Sigmoid colon (tissue), 7 donors: ENCODE results near the gene PPFIBP2. TPM values are rescaled to one million over a fixed set of nuclear protein-coding genes. Genes with fewer than 3 reads are reported as not detected.
A peak's percentile ranks its signal among the peaks of the same experiment; 100 is the strongest.

Source experiments
- DNase-seq: peaks from one replicate; pipeline ENCODE4 v3.0.0-alpha.2; 2019
- H3K27ac ChIP-seq, 4 donors: fragments of 200-600 bp; sonication (generic); one replicate each; pipeline ENCODE4 v1.5.1; 2016 to 2019; ENCODE audit warnings: mild to moderate bottlenecking in 1 of 4
- H3K27me3 ChIP-seq, 3 donors: fragments of 200-600 bp; sonication (generic); one replicate each; pipeline ENCODE4 v1.5.1; 2019; ENCODE audit warnings: mild to moderate bottlenecking in 1 of 3
- H3K36me3 ChIP-seq, 4 donors: fragments of 200-600 bp; sonication (generic); one replicate each; pipeline ENCODE4 v1.5.1; 2016 to 2019
- H3K4me1 ChIP-seq, 4 donors: fragments of 200-600 bp; sonication (generic); one replicate each; pipeline ENCODE4 v1.5.1; 2017 to 2019
- H3K4me3 ChIP-seq, 4 donors: fragments of 200-600 bp; sonication (generic); one replicate each; pipeline ENCODE4 v1.5.1; 2017 to 2019; ENCODE audit warnings: mild to moderate bottlenecking in 2 of 4, moderate library complexity in 1 of 4
- H3K9me3 ChIP-seq, 4 donors: fragments of 200-600 bp in 3 of 4; sonication (generic) in 3 of 4; one replicate each; pipeline versions ENCODE4 v1.5.1 to v1.6.1; 2013 to 2019
- EP300 ChIP-seq, 4 donors: sonication (generic); formaldehyde crosslinking; IDR thresholded peaks; one replicate each; pipeline ENCODE4 v1.6.1; 2017; ENCODE audit warnings: antibody characterized with exemption in 4 of 4
- POLR2A ChIP-seq, 2 donors: fragments of 450-650 bp; IDR thresholded peaks; one replicate each; pipeline ENCODE4 v1.6.1; 2016; ENCODE audit warnings: antibody characterized with exemption in 2 of 2, mild to moderate bottlenecking in 2 of 2, moderate library complexity in 2 of 2
- POLR2AphosphoS5 ChIP-seq, 4 donors: sonication (generic); formaldehyde crosslinking; IDR thresholded peaks; one replicate each; pipeline ENCODE4 v1.6.1; 2017; ENCODE audit warnings: antibody characterized with exemption in 4 of 4
- WGBS, 2 donors: extraction: QIAGEN DNeasy Blood & Tissue Kit; methylation state at CpG; one replicate each; pipeline ENCODE4 v1.1.7; 2013; 5-methylcytosine and 5-hydroxymethylcytosine counted together
- intact Hi-C: fragments of 100-400 bp; cut with DNase I; formaldehyde crosslinking; loops from one replicate; pipeline ENCODE4 v1.15.1; 2023
- polyA plus RNA-seq, 3 donors: library from polyadenylated mRNA; stranded (reverse); fragments of 200-250 nt; gene quantifications; one replicate each; pipeline ENCODE4 v1.2.3, GENCODE V29; 2013
- total RNA-seq, 4 donors: library from RNA; depleted of rRNA; stranded (reverse); fragments of >200 nt; gene quantifications; one replicate each; pipeline ENCODE4 v1.1.0, GENCODE V29; 2016
- TF ChIP-seq, protein P1 (sequence below), 4 experiments: fragments of 450-650 bp in 3 of 4; fragments of 200-600 bp in 1 of 4; IDR thresholded peaks; one replicate each; pipeline ENCODE4 v1.5.1; 2016 to 2019; ENCODE audit warnings: antibody characterized with exemption in 4 of 4, mild to moderate bottlenecking in 3 of 4, moderate library complexity in 2 of 4
- donor health status: healthy with polysubstance abuse.
- donor health status: Bipolar disorder and iron deficiency.
- donor health status: healthy.

The PPFIBP2 gene
- total and polyA plus RNA-seq, 7 donors = 4.1 to 33.5 (median 11.6) TPM

DNA sequence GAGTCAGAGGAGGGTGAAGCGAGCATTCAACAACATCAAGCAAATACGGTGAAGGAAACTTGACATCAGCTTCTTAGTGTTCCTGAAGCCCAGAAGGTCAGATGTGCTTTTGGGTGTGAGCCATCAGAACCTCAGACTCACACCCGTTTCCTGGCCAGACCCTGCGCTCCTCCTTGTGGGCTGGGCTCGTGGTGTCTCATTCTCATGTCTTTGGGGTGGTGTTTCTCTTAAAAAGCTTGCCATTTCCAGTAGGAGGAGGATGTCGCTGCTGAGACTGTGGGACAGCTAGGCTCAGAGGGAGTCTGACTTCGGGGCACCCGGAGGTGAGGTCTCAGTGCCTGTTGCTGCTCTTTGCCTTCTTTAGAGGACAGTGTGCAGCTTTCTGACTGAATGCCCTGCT is 24.2 kb downstream of the PPFIBP2 start:
- H3K27me3 ChIP-seq = no peaks in the 10 kb centered on the region
- H3K4me3 ChIP-seq = no peak overlapping the region
- H3K27ac ChIP-seq = peak overlapping the region in 1 of 4 donors; percentile 32
- no peaks in the 10 kb centered on the region for H3K9me3 ChIP-seq
- intact Hi-C loops = no loop called here
- no peak for TF ChIP-seq EP300 (IDR thresholded peaks at IDR 0.05)
- no peak for TF ChIP-seq POLR2A (IDR thresholded peaks at IDR 0.05)
- TF ChIP-seq, protein P1, sequence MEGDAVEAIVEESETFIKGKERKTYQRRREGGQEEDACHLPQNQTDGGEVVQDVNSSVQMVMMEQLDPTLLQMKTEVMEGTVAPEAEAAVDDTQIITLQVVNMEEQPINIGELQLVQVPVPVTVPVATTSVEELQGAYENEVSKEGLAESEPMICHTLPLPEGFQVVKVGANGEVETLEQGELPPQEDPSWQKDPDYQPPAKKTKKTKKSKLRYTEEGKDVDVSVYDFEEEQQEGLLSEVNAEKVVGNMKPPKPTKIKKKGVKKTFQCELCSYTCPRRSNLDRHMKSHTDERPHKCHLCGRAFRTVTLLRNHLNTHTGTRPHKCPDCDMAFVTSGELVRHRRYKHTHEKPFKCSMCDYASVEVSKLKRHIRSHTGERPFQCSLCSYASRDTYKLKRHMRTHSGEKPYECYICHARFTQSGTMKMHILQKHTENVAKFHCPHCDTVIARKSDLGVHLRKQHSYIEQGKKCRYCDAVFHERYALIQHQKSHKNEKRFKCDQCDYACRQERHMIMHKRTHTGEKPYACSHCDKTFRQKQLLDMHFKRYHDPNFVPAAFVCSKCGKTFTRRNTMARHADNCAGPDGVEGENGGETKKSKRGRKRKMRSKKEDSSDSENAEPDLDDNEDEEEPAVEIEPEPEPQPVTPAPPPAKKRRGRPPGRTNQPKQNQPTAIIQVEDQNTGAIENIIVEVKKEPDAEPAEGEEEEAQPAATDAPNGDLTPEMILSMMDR (IDR thresholded peaks at IDR 0.05) = no peak
- no peak for TF ChIP-seq POLR2AphosphoS5 (IDR thresholded peaks at IDR 0.05)
- no peaks in the 10 kb centered on the region for H3K36me3 ChIP-seq
- H3K4me1 ChIP-seq = no peaks in the 10 kb centered on the region
- DNase-seq = peak; percentile 73
- 69 to 70% methylated on average over 8 of the region's 8 CpGs for WGBS, 2 donors

DNA sequence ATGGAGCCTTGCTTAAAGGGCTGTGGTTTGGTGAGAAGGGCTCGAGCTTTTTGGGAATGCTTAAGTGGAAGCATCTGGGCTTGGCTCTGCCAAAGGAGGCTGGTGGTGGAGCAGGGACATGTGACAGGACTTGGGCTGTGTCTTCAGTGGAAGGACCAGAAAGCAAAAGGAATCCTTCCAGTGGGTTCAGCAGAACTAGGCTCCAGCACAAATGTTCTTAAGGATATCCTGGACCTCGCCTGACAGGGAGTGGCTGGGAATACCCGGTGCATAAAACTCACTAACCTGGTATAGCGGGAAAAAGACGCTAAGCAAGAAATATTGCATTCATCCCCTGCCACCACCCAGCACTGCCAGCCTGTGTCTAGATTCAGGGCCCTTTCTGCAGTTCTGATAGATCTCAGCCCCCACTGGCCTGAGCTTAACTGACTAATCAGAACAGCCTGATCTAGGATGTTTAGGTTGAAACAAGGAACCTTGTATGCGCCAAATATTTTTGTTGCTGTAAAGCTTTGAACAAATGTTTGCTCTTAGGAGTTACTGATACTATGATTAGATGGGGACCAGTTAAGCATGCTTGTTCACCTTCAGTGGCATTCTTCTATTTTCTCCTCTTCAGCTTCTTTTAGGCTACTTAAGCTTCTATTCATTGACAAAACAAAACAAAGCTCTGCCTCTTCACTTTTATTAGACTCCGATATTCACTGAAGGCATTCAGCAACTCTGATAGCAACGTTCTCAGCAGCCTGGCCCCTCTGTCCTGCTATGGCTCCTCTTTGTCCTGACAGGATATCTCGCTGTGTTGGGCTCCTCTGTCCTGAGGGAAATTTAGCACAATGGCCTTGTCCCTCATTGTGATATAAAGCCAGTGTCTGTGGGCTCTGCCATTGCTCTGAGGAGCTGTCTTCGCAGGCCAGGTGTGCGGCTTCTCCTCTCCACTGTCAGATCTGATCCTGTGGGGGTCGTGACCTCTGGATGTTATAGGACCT is 25.0 kb downstream of the PPFIBP2 start:
- no peak overlapping the region for H3K4me3 ChIP-seq
- no peak for DNase-seq
- 49 to 79% methylated on average over 12 of the region's 12 CpGs for WGBS, 2 donors
- H3K27me3 ChIP-seq = no peaks in the 10 kb centered on the region
- no peaks in the 10 kb centered on the region for H3K9me3 ChIP-seq
- H3K4me1 ChIP-seq = no peaks in the 10 kb centered on the region
- no peaks in the 10 kb centered on the region for H3K36me3 ChIP-seq
- TF ChIP-seq POLR2A (IDR thresholded peaks at IDR 0.05) (no peak), EP300 (IDR thresholded peaks at IDR 0.05) (no peak), POLR2AphosphoS5 (IDR thresholded peaks at IDR 0.05) (no peak)
- TF ChIP-seq, protein P1 (IDR thresholded peaks at IDR 0.05) = no peak
- peak overlapping the region in 1 of 4 donors; percentile 32 for H3K27ac ChIP-seq
- intact Hi-C loops = no loop called here

DNA sequence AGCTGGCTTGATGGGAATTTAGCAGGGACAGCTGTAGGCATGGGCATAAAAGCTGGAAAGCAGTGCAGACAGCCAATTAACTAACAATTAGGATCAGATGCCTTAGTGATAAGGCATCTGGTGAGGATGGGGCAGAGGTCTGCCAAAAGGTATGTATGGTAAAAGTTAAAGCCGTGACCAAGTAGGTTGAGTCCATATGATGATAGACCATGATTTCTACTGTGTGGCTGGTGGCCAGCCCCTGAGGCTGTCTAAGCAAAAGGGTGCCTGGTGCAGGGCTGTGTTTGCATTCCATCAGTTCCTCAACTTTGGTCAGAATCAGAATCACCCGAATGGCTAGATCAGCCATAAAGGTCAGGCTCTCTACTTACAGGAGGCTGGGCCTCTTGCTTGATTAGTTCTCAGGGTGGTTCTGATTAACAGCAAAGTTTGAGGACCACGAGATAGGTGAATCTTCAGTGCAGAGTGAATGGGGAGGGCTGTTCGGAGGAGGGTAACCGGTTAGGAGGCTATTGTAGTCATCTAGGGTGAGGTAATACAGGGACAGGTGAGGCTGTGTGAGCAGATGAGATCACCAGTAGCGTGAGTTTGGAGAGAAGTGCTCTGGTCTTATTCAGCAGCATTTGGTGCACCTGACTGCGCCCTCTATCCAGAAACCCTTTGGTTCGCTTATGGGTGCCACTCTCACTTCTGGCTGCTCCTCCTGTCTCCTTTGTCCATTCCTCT is 27.2 kb downstream of the PPFIBP2 start:
- Histone ChIP-seq H3K27me3 (no peaks in the 10 kb centered on the region), H3K27ac (no peak overlapping the region), H3K4me1 (no peaks in the 10 kb centered on the region), H3K4me3 (no peak overlapping the region), H3K9me3 (no peaks in the 10 kb centered on the region), H3K36me3 (no peaks in the 10 kb centered on the region)
- TF ChIP-seq POLR2AphosphoS5 (IDR thresholded peaks at IDR 0.05) = no peak
- TF ChIP-seq, protein P1 (IDR thresholded peaks at IDR 0.05) = no peak
- no peak for TF ChIP-seq EP300 (IDR thresholded peaks at IDR 0.05)
- TF ChIP-seq POLR2A (IDR thresholded peaks at IDR 0.05) = no peak
- WGBS, 2 donors = 90 to 91% methylated on average over 8 of the region's 8 CpGs
- DNase-seq = no peak
- intact Hi-C loops = no loop called here

DNA sequence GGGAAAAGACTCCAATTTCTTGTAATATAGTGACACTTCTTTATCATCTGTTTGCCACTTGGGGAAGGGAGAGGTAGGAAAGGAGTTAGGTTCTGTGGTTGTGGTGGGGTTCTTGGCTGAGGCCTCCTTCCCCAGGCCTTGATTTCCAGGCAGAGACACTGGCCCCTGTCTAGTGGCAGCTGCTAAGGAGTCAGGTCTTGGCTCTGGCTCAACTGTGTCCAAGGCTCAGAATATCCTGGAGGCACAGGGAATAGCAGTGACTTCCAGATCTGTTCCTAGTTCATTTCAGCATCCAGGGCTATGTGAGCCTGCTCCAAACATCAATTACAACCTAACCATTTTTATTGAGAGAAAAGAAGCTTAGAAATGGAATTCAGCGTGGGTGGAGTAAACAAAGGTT is 29.5 kb downstream of the PPFIBP2 start:
- no peak for TF ChIP-seq EP300 (IDR thresholded peaks at IDR 0.05)
- TF ChIP-seq, protein P1 (IDR thresholded peaks at IDR 0.05) = no peak
- TF ChIP-seq POLR2AphosphoS5 (IDR thresholded peaks at IDR 0.05) = no peak
- no peak for TF ChIP-seq POLR2A (IDR thresholded peaks at IDR 0.05)
- WGBS, 2 donors = 87 to 91% methylated on average over 1 of the region's 1 CpG
- Histone ChIP-seq H3K36me3 (no peaks in the 10 kb centered on the region), H3K4me1 (no peaks in the 10 kb centered on the region), H3K4me3 (no peak overlapping the region), H3K27me3 (no peaks in the 10 kb centered on the region), H3K9me3 (no peaks in the 10 kb centered on the region), H3K27ac (no peak overlapping the region)
- intact Hi-C loops = no loop called here
- DNase-seq = no peak
